NOMO-1 treated with dmso at 0.1 percent for 144 hours (cell line): ENCODE measurements around the gene WDR91.

Experiments
- DNase-seq: peaks from one replicate; lab custom pipeline; 2025; ENCODE audit not compliant: unreplicated experiment; lab: John Stamatoyannopoulos, UW

WDR91 gene

GRCh38 chr7:135211179-135211945 is at the start of gene WDR91:
Gene WDR91 (minus strand): TSS chr7:135211526. CDS start chr7:135211502, 24 bp downstream.
- DNase-seq = peak; percentile 79

- DNase-seq = no peak
Observed at GRCh38 chr7:135260470-135260869, 49.1 kb upstream of the WDR91 start.

GRCh38 chr7:135259702-135260101 is 48.4 kb upstream of the WDR91 start:
- DNase-seq = no peak

- DNase-seq = no peak
Observed at GRCh38 chr7:135258585-135258984, 47.3 kb upstream of the WDR91 start.

- DNase-seq = no peak
Observed at GRCh38 chr7:135257790-135258189, 46.5 kb upstream of the WDR91 start.

- no peak for DNase-seq
Observed at GRCh38 chr7:135253851-135254771, 42.8 kb upstream of the WDR91 start.

- DNase-seq = no peak
Observed at GRCh38 chr7:135251496-135252391, 40.4 kb upstream of the WDR91 start.

DNA sequence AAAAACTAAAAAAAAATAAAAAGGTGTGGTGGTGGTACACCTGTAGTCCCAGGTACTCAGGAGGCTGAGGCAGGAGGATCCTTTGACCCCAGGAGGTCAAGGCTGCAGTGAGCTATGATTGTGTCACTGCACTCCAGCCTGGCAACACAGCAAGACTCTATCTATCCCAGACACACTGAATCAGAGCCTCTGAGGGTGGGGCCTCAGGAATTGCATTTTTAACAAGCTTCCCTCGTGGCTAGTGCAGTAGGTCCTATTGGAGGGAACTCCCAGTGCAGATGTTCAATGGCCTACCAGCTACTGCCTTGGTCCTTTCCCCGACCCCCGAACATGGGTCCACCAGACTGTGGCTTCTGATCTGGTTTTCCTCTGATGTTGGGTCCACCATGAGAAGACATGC is 37.2 kb upstream of the WDR91 start:
- no peak for DNase-seq

DNA sequence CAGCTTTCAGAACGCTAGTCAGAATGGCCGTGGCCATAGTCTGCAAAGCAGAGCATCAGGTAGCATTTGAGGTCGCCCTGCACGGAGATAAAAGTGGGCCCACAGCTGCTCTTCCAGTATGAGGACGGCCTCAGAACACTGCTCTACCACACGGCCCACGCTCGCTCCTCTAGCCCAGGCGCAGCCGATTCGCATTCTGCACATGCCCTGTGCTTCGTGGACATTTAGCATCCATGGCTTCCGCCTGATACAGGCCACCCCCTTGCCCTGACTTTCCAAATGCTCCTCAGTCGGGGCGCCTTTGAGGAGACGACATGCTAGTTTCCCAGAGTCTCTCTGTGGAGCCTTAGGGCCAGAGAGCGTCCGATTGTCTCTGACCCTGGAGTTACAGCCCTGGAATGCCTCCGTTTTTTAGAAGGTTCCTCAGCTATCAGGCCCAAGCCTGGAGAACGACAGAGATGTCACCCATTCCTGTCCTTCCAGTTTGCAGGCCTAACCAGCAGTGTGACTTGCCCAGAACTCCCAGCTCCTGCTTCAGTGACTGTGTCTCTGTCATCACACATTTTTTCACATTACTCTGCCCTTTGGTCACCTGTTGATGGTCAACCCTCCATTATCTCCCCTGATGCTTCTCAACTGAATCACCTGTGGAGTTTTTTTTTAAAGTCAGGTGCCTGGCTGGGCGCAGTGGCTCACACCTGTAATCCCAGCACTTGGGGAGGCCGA is 36.6 kb upstream of the WDR91 start:
- no peak for DNase-seq

DNA sequence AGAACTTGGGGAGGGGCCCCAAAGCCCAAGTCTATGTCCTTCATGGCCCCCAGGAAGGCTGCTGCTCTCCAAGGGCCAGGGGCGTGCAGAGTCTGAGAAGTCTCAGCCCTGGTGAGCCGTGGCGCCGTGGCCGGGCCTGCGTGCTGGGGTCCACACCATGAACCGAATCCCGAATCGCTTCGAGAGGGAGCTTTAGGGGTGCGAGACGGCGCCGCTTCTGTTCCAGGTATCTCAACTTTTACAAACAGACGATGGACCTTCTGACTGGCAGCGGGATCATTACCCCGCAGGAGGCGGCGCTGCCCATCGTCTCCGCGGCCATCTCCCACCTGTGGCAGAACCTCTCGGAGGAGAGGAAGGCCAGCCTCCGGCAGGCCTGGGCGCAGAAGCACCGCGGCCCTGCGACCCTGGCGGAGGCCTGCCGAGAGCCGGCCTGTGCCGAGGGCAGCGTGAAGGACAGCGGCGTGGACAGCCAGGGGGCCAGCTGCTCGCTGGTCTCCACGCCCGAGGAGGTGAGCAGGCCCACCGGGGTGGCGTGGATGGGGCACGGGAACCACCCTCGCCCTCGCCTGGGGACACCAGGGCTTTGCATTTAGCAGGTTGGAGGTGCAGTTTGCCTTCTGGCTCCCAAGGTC is 35.0 kb upstream of the WDR91 start:
- no peak for DNase-seq

DNA sequence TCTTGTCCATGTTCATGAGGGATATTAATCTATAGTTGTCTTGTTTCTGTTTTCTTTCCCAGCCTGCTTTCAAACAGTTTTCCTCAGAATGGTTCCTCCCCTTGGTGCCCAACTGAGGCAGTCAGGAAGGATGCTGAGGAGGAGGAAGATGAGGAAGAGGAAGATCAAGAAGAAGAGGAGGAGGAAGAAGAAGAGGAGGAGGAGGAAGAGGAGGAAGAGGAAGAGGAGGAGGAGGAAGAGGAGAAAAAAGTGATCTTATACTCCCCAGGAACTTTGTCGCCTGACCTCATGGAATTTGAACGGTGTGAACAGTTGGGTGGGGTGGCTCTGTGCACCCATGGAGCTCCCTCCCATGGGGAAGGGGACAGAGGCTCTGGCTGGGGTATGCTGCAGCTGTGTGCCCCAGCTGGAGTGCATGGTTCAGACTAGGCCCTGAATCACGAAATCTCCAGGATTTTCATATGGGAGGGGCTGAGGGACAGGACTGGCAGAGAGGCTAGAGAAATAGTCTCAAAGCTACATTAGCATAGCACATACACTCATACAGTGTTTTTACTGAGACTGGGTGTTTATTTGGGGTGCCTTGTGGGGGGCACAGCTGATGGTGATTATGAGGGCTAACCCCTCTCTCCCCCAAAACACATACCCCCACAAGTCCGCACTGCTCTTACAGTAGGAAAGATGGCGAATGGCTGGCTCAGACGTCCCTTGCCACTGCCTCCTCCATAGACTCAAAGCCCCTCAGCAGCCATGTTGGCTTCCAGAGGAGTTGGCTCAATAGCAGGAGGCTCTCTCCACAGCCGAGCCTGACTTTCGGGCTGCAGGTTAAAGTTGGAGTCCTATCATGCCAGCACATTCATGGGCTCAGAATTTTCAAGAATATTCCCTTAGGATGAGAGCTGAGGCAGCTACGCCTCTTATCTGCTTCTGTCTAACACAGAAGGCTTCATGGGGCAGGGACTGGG is 34.2 kb upstream of the WDR91 start:
- no peak for DNase-seq

DNA sequence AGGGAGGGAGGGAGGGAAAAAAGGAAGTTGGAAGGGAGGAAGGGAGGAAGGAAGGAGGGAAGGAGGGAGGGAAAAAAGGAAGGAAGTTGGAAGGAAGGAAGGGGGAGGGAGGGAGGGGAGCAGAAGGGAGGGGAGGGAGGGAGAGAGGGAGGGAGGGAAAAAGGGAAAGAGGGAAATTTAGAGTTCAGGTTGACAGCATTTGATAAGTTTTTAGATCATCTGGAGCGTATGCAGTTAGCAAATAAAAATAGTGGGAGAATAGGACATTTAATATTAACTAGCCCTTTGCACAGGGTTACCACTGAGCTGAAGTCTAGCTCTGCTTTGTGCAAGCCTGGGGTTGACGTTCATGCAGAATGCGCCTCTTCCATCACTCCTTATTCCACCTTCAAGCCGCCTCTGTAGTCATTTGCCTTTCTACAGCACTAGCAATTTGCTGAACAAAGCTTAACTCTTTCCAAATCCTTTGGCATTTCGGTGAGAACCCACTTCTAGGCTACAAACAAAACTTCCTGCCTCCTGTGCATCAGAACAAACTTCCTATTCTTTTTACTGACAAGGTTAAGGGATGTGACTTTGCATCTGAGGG is 30.9 kb upstream of the WDR91 start:
- DNase-seq = no peak

DNA sequence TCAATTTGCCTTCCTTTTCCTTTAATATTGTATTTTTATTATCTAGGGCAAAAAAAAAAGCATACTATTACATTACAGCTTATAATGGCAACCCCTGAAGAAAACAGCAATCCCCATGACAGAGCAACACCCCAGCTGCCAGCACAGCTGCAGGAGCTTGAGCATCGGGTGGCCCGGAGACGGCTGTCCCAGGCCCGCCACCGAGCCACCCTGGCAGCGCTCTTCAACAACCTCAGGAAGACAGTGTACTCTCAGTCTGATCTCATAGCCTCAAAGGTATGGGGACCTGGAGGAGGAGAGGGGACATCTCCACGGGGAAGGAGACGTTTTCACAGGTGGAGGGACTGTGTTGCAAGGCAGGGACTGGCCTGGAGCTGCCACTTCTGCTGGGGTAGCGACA is 29.1 kb upstream of the WDR91 start:
- no peak for DNase-seq

DNA sequence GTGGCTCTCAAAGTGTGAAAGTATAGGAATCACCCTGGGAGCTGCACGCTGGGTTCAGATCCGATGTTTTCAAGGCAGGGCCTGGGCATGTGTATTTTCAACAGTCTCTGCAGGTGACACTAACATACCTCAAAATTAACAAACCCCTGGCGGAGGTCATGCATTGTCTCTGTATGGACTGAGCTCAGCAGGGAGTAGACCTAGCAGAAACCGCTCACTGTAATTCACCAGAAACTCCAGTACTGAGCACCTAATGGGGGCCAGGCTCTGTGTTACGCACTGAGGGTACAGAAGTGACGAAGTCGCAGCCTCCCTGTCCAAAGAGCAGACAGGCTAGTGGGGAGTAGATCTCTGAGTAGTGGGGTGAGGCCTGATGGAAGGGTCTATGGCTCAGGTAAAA is 27.9 kb upstream of the WDR91 start:
- DNase-seq = no peak

DNA sequence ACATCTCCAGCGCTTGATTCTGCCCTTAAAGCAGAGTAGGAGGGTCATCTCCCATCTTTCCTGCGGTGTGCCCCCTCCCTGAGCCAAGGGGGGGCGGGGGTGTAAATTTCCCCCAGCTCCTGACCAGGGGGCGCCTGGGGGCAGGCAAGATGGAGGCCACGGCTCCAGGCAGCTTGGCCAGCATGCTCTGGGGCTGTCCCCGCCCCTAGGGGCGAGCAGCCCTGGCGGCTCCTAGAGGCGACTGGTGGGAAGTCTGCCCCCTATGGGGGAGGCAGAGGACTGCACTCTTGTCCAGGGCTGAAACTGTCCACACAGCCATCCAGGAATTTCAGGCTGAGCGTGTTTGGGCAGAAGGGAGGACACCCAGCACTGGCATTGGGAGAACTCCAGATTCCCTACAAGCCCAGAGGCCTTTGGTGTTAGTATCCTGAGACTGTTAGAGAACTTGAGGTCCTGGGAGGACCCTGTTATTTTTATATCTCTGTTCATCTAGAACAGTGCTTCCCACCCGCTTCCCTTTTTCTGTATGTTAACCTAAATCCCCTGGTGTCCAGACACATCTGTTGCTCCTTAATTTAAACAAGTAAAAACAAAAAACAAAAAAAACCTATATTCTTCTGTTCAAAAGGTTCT is 26.9 kb upstream of the WDR91 start:
- no peak for DNase-seq

GRCh38 chr7:135236727-135237126 is 25.4 kb upstream of the WDR91 start:
- DNase-seq = no peak

- DNase-seq = no peak
Observed at GRCh38 chr7:135235841-135236240, 24.5 kb upstream of the WDR91 start.

- no peak for DNase-seq
Observed at GRCh38 chr7:135234727-135235126, 23.4 kb upstream of the WDR91 start.
